Heart left ventricle (tissue), 13 donors: Measurements from ENCODE around the gene RUNX2.

Experiments
- POLR2A ChIP-seq, 2 donors: fragments of 450-650 bp; IDR thresholded peaks; one replicate each; pipeline ENCODE4 v1.6.1; 2017; ENCODE audit warnings: antibody characterized with exemption in 2 of 2, mild to moderate bottlenecking in 2 of 2, moderate library complexity in 2 of 2
- TF ChIP-seq, protein P1 (sequence below), 12 donors: fragments of 200-600 bp; sonication (generic) in 4 of 12; IDR thresholded peaks; one replicate each; pipeline versions ENCODE4 v1.5.0 to v1.8.0; 2018 to 2022; ENCODE audit warnings: antibody characterized with exemption in 12 of 12, mild to moderate bottlenecking in 5 of 12
- donor health status: ischemic (EF 13 %, LVEDD 7.1; RV severe dilation, severe dysfunction).
- donor health status: DM: no; HTN: yes; CAD: no.
- donor health status: DM: no; HTN: no; CAD: no.
- donor health status: ischemic (EF 25% LVEDD 6.9; RV normal size, moderate dysfunction).
- donor health status: ischemic (EF 25% LVEDD 5.7; RV mildly dilated, moderate dysfunction).
- donor health status: ischemic (EF 35%, LVEDD 5.7; RV mildly dilated, moderate dysfunction).
- donor health status: nonischemic (EF 11% LVEDD 7.7; RV severe dilation, severe dysfunction).
- donor health status: DM: yes; HTN: yes; CAD: no.
- donor health status: PGD.
- donor health status: ischemic (EF 29% LVEDD 5.4; RV normal size, mild dysfunction).
- donor health status: nonischemic (EF 23%, LVEDD 6.1; RV moderate dilation, normal function).

DNA sequence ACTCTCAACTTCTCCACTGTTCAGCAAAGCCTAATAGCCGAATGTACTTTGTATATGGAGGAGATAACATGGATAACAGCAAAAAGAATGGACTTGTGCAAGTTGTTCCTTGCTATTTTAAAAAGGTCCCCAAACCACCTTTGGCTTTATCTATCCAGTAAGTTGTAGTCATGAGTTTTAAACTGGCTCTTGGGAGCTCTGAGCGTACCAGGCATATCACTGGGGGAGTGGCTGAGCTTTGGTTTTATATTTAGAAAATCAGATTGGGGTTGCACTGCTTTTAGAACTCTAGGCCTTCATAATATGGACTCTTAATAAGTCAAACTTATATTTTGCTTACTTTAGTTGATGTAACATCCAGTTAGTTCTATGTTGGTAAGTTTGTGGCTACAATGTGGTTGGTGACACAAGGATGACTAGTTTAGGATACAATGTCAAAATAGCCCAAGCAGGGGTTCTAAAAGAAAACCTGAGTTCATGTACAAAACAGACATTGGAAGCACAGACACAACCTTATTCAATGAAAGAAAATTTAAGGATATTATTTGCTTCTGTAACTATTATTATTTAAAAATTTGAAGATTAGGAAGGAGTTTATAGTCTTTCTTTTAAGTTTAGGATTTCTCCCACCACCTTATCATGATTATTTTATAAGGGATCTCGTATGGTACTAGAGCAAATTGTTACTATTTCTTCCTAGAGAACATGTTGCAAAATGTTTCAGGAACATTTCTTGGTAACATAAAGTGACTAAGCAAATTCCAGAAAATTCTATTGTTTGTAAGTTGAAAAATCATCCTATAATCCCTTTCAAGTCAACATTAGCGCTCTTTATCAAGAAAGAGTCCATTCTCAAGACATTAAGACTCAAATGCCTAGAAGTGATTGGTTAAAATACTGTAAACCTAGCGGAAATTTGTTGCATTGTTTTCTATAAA, 215.4 kb downstream of the RUNX2 start:
- TF ChIP-seq, protein P1, sequence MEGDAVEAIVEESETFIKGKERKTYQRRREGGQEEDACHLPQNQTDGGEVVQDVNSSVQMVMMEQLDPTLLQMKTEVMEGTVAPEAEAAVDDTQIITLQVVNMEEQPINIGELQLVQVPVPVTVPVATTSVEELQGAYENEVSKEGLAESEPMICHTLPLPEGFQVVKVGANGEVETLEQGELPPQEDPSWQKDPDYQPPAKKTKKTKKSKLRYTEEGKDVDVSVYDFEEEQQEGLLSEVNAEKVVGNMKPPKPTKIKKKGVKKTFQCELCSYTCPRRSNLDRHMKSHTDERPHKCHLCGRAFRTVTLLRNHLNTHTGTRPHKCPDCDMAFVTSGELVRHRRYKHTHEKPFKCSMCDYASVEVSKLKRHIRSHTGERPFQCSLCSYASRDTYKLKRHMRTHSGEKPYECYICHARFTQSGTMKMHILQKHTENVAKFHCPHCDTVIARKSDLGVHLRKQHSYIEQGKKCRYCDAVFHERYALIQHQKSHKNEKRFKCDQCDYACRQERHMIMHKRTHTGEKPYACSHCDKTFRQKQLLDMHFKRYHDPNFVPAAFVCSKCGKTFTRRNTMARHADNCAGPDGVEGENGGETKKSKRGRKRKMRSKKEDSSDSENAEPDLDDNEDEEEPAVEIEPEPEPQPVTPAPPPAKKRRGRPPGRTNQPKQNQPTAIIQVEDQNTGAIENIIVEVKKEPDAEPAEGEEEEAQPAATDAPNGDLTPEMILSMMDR (IDR thresholded peaks at IDR 0.05) = no peak
- TF ChIP-seq POLR2A (IDR thresholded peaks at IDR 0.05) = no peak
